Measurements from ENCODE around the gene ICOS. TPM values are rescaled to one million over a fixed set of nuclear protein-coding genes. Genes with fewer than 3 reads are reported as not detected.
"Not testable (repeated sequence)": the region's sequence is repeated elsewhere in the genome, so short reads cannot be mapped to it uniquely, and the experiment has no call there.

The ICOS gene
- total and polyA plus RNA-seq, 4 donors, result 0.02 to 0.17 (median 0.09) TPM; not detected in 1

- H3K9ac ChIP-seq (ENCODE audit: low read depth in 1 of 2, low read length in 2 of 2), result no peak overlapping the region
- H3K4me1 ChIP-seq (ENCODE audit: control insufficient read depth in 4 of 4, insufficient read depth in 4 of 4, low read length in 3 of 4), result no peaks in the 10 kb centered on the region
- H3K9me3 ChIP-seq (ENCODE audit: control insufficient read depth in 4 of 4, low read length in 3 of 4), result peaks cover 0 to 3% (median 1%) of the 10 kb centered on the region in 4 donors
- H3K4me3 ChIP-seq (ENCODE audit: low read depth in 1 of 3, low read length in 3 of 3), result no peak overlapping the region
- peaks cover 0 to 3% (median 0%) of the 10 kb centered on the region in 4 donors for H3K27me3 ChIP-seq (ENCODE audit: control insufficient read depth in 4 of 4, insufficient read depth in 4 of 4, low read length in 3 of 4)
- no peak overlapping the region for H3K27ac ChIP-seq (ENCODE audit: low read depth in 1 of 2, low read length in 2 of 2)
- H3K36me3 ChIP-seq (ENCODE audit: control insufficient read depth in 4 of 4, insufficient read depth in 3 of 4, low read depth in 1 of 4, low read length in 3 of 4), result no peaks in the 10 kb centered on the region
- DNase-seq (ENCODE audit: low spot score), result no peak
- 66% methylated on average over 4 of the region's 4 CpGs for WGBS
- no peak for TF ChIP-seq TAF1 (conservative IDR thresholded peaks at IDR 0.05)
- no peak for TF ChIP-seq ATF3 (IDR thresholded peaks at IDR 0.05)
- no peak for TF ChIP-seq EGR1 (IDR thresholded peaks at IDR 0.05; ENCODE audit: low read depth in 2 of 2)
- TF ChIP-seq YY1 (IDR thresholded peaks at IDR 0.05), result no peak
- no peak for TF ChIP-seq ZBTB33 (IDR thresholded peaks at IDR 0.05)
- TF ChIP-seq GABPA (IDR thresholded peaks at IDR 0.05 in 1 of 2, conservative IDR thresholded peaks at IDR 0.05 in 1 of 2), result no peak
- no peak for TF ChIP-seq RAD21 (IDR thresholded peaks at IDR 0.05)
- no peak for TF ChIP-seq REST (IDR thresholded peaks at IDR 0.05)
- no peak for TF ChIP-seq FOXA1 (IDR thresholded peaks at IDR 0.05)
- no peak for TF ChIP-seq FOXA2 (IDR thresholded peaks at IDR 0.05)
- no peak for TF ChIP-seq HNF4G (IDR thresholded peaks at IDR 0.05)
- no peak for TF ChIP-seq SP1 (IDR thresholded peaks at IDR 0.05)
- no peak for TF ChIP-seq RXRA (IDR thresholded peaks at IDR 0.05)
- TF ChIP-seq HNF4A (conservative IDR thresholded peaks at IDR 0.05), result no peak
- TF ChIP-seq JUND (IDR thresholded peaks at IDR 0.05), result no peak
- TF ChIP-seq NR2F2 (IDR thresholded peaks at IDR 0.05), result no peak
Measured at GRCh38 chr2:203940039-203940438, 3.5 kb downstream of the ICOS start.

- DNase-seq (ENCODE audit: low spot score); H3K36me3 ChIP-seq (ENCODE audit: control insufficient read depth in 4 of 4, insufficient read depth in 3 of 4, low read depth in 1 of 4, low read length in 3 of 4); H3K4me1 ChIP-seq (ENCODE audit: control insufficient read depth in 4 of 4, insufficient read depth in 4 of 4, low read length in 3 of 4); H3K4me3 ChIP-seq (ENCODE audit: low read depth in 1 of 3, low read length in 3 of 3); H3K27ac ChIP-seq (ENCODE audit: low read depth in 1 of 2, low read length in 2 of 2); H3K27me3 ChIP-seq (ENCODE audit: control insufficient read depth in 4 of 4, insufficient read depth in 4 of 4, low read length in 3 of 4); H3K9me3 ChIP-seq (ENCODE audit: control insufficient read depth in 4 of 4, low read length in 3 of 4); H3K9ac ChIP-seq (ENCODE audit: low read depth in 1 of 2, low read length in 2 of 2): not testable (repeated sequence)
- WGBS, result 96% methylated on average over 7 of the region's 7 CpGs
Measured at GRCh38 chr2:203943493-203944382, 7.2 kb downstream of the ICOS start.

All from liver (tissue), 9 donors.